HG02885 (cell line): ENCODE results near the gene RPL31.

Experiments
- ATAC-seq: cut with Tn5 transposase; IDR thresholded peaks from one replicate; pipeline ENCODE4 v1.9.1; 2021; ENCODE audit warnings: mild to moderate bottlenecking; ENCODE audit not compliant: unreplicated experiment, poor library complexity

The RPL31 gene

GRCh38 chr2:100992262-100992661, 9.8 kb upstream of the RPL31 start:
- ATAC-seq: no peak

GRCh38 chr2:100993294-100993693, 8.8 kb upstream of the RPL31 start:
- no peak for ATAC-seq

GRCh38 chr2:100995309-100996075, 6.6 kb upstream of the RPL31 start:
- ATAC-seq: no peak

- ATAC-seq: no peak
Measured at GRCh38 chr2:100997509-100998234, 4.4 kb upstream of the RPL31 start.

GRCh38 chr2:100998235-100998573, 3.9 kb upstream of the RPL31 start:
- ATAC-seq: no peak

- no peak for ATAC-seq
Measured at GRCh38 chr2:100999995-101000394, 2.1 kb upstream of the RPL31 start.

GRCh38 chr2:101002562-101003277, 631 bp downstream of the RPL31 start:
- no peak for ATAC-seq

GRCh38 chr2:101003278-101003775, 1.2 kb downstream of the RPL31 start:
- ATAC-seq: no peak

- ATAC-seq: no peak
Measured at GRCh38 chr2:101004620-101005325, 2.7 kb downstream of the RPL31 start.

- ATAC-seq: no peak
Measured at GRCh38 chr2:101006065-101006715, 4.1 kb downstream of the RPL31 start.

GRCh38 chr2:101007415-101008345, 5.6 kb downstream of the RPL31 start:
- no peak for ATAC-seq

- ATAC-seq: no peak
Measured at GRCh38 chr2:101011152-101011551, 9.1 kb downstream of the RPL31 start.

- peak; percentile 93 for ATAC-seq
Measured at GRCh38 chr2:101012054-101012705, 10.1 kb downstream of the RPL31 start.

GRCh38 chr2:101012706-101013181, 10.7 kb downstream of the RPL31 start:
- ATAC-seq: no peak

GRCh38 chr2:101014264-101014857, 12.3 kb downstream of the RPL31 start:
- ATAC-seq: no peak

- no peak for ATAC-seq
Measured at GRCh38 chr2:101017371-101017770, 15.3 kb downstream of the RPL31 start.

GRCh38 chr2:101018934-101019333, 16.8 kb downstream of the RPL31 start:
- no peak for ATAC-seq

GRCh38 chr2:101022221-101022620, 20.1 kb downstream of the RPL31 start:
- no peak for ATAC-seq
